HepG2 (cell line): Measurements from ENCODE around the gene DUS1L. TPM values are rescaled to one million over a fixed set of nuclear protein-coding genes. Genes with fewer than 3 reads are reported as not detected.

Source experiments
- ATAC-seq: fragments of 200-7000 bp; cut with Tn5 transposase; 3 replicates; pipeline ENCODE4 v1.9.1; 2020; ENCODE audit warnings: mild to moderate bottlenecking, moderate library complexity
- BruUV-seq: library from RNA; stranded (reverse); fragments of 400-500 nt; replicated peaks from 2 replicates; lab custom pipeline; 2021; lab: Mats Ljungman, UMichigan
- CTCF ChIA-PET: fragments of 300-600 bp; formaldehyde crosslinking; extraction: SDS; loops from one replicate; lab custom pipeline; 2021; ENCODE audit warnings: low total read pairs, inconsistent platforms, low intra/inter-chr PET ratio; lab: Yijun Ruan, JAX
- POLR2A ChIA-PET: fragments of 350-600 bp; sonication (Branson Sonifier 250); formaldehyde crosslinking; loops from one replicate; lab custom pipeline; 2020; ENCODE audit warnings: antibody characterized with exemption, inconsistent platforms; lab: Yijun Ruan, JAX
- DNase-seq: peaks from one replicate; pipeline ENCODE4 v3.0.0-alpha.2; 2015; ENCODE audit warnings: low spot score
- FAIRE-seq: peaks from 3 replicates; lab custom pipeline; 2011; peaks lifted over from hg19 to GRCh38; lab: Jason Lieb, UNC
- H2AFZ ChIP-seq: one replicate; pipeline ENCODE4 v1.6.1; 2011; ENCODE audit warnings: low read length, inconsistent platforms
- H3K27ac ChIP-seq: fragments of 300-600 bp; 3 replicates; pipeline ENCODE4 v1.8.0; 2011; ENCODE audit warnings: mixed run types, mild to moderate bottlenecking, mixed read lengths, low read length, inconsistent platforms; ENCODE audit not compliant: insufficient read depth; ENCODE audit errors: extremely low read length
- H3K27me3 ChIP-seq, 2 experiments: fragments of 200-600 bp in 1 of 2; 2 replicates in 1 of 2; 3 replicates in 1 of 2; pipeline versions ENCODE4 v1.6.0 to v1.8.0; 2011; ENCODE audit warnings: low read length in 2 of 2, mild to moderate bottlenecking in 2 of 2, moderate library complexity in 2 of 2, inconsistent platforms in 1 of 2; ENCODE audit not compliant: insufficient read depth in 2 of 2, control insufficient read depth in 1 of 2
- H3K36me3 ChIP-seq, 2 experiments: fragments of 200-600 bp in 1 of 2; replicated peaks in 1 of 2; 2 replicates in 1 of 2; 3 replicates in 1 of 2; pipeline versions ENCODE4 v1.5.1 to v1.8.0; 2011; ENCODE audit warnings: low read length in 2 of 2, inconsistent platforms in 1 of 2; ENCODE audit not compliant: insufficient read depth in 2 of 2, control insufficient read depth in 1 of 2
- H3K4me1 ChIP-seq: 2 replicates; pipeline ENCODE4 v1.5.1; 2012; ENCODE audit warnings: low read length, inconsistent platforms; ENCODE audit not compliant: insufficient read depth
- H3K4me2 ChIP-seq: 2 replicates; pipeline ENCODE4 v1.6.0; 2011; ENCODE audit warnings: low read depth, low read length, inconsistent platforms
- H3K4me3 ChIP-seq, 3 experiments: fragments of 200-600 bp in 1 of 3; sonication (generic), shearing (Covaris generic) in 1 of 3; replicated peaks in 1 of 3; 2 replicates each; pipeline ENCODE4 v1.5.1; 2011 to 2016; ENCODE audit warnings: low read length in 3 of 3, inconsistent platforms in 2 of 3, low read depth in 2 of 3, mild to moderate bottlenecking in 2 of 3, control low read depth in 1 of 3, mixed read lengths in 1 of 3; ENCODE audit not compliant: insufficient read depth in 1 of 3
- H3K79me2 ChIP-seq: one replicate; pipeline ENCODE4 v1.6.1; 2011; ENCODE audit warnings: low read length, inconsistent platforms; ENCODE audit not compliant: insufficient read depth
- H3K9ac ChIP-seq: 2 replicates; pipeline ENCODE4 v1.6.0; 2011; ENCODE audit warnings: mild to moderate bottlenecking, low read depth, low read length, inconsistent platforms; ENCODE audit not compliant: insufficient read depth
- H3K9me3 ChIP-seq: 2 replicates; pipeline ENCODE4 v1.5.1; 2012; ENCODE audit warnings: mild to moderate bottlenecking, low read length
- H4K20me1 ChIP-seq: 2 replicates; pipeline ENCODE4 v1.6.0; 2011; ENCODE audit warnings: inconsistent platforms, mild to moderate bottlenecking, low read length, moderate library complexity; ENCODE audit not compliant: insufficient read depth
- AGO1 ChIP-seq: fragments of 200-400 bp; formaldehyde crosslinking; IDR thresholded peaks from 2 replicates; pipeline ENCODE4 v1.6.1; 2017; ENCODE audit warnings: mild to moderate bottlenecking, low read depth, low read length, moderate library complexity; ENCODE audit not compliant: poor library complexity, severe bottlenecking
- AGO2 ChIP-seq: fragments of 200-400 bp; formaldehyde crosslinking; optimal IDR thresholded peaks from 2 replicates; pipeline ENCODE3; 2017; ENCODE audit warnings: mild to moderate bottlenecking, low read depth, low read length, moderate library complexity
- E2F5 ChIP-seq: sonication (generic); formaldehyde crosslinking; conservative IDR thresholded peaks from 2 replicates; pipeline ENCODE4 v1.4.0; 2020; ENCODE audit warnings: missing genetic modification reagents
- HNRNPL ChIP-seq: fragments of 200-400 bp; formaldehyde crosslinking; IDR thresholded peaks from 2 replicates; pipeline ENCODE4 v1.6.1; 2017; ENCODE audit warnings: mild to moderate bottlenecking, low read depth, low read length
- LRRFIP1 ChIP-seq: sonication (generic); formaldehyde crosslinking; conservative IDR thresholded peaks from 2 replicates; pipeline ENCODE4 v1.4.0; 2020; ENCODE audit warnings: missing genetic modification reagents
- PATZ1 ChIP-seq: sonication (generic); formaldehyde crosslinking; IDR thresholded peaks from 2 replicates; pipeline ENCODE4 v1.4.0; 2020; ENCODE audit warnings: missing genetic modification reagents
- PBX3 ChIP-seq: sonication (generic); formaldehyde crosslinking; IDR thresholded peaks from 2 replicates; pipeline ENCODE4 v1.8.1; 2023; ENCODE audit warnings: missing genetic modification reagents, inconsistent platforms, borderline replicate concordance
- RBFOX2 ChIP-seq: fragments of 200-400 bp; formaldehyde crosslinking; IDR thresholded peaks from 2 replicates; pipeline ENCODE4 v1.6.1; 2017; ENCODE audit warnings: low read depth, mild to moderate bottlenecking, low read length
- RBM39 ChIP-seq: fragments of 200-400 bp; formaldehyde crosslinking; IDR thresholded peaks from one replicate; pipeline ENCODE4 v1.6.1; 2018; ENCODE audit warnings: antibody characterized with exemption, mild to moderate bottlenecking, low read depth, low read length; ENCODE audit not compliant: poor library complexity, severe bottlenecking
- SALL1 ChIP-seq: sonication (generic); formaldehyde crosslinking; IDR thresholded peaks from 2 replicates; pipeline ENCODE4 v1.8.0; 2022; ENCODE audit warnings: mild to moderate bottlenecking, missing genetic modification reagents
- SRSF4 ChIP-seq: fragments of 200-400 bp; formaldehyde crosslinking; IDR thresholded peaks from one replicate; pipeline ENCODE4 v1.6.1; 2018; ENCODE audit warnings: mild to moderate bottlenecking, low read depth, low read length, moderate library complexity; ENCODE audit not compliant: poor library complexity, severe bottlenecking
- ZBTB14 ChIP-seq: sonication (generic); formaldehyde crosslinking; IDR thresholded peaks from 2 replicates; pipeline ENCODE4 v1.4.0; 2020; ENCODE audit warnings: missing genetic modification reagents
- ZKSCAN5 ChIP-seq: sonication (generic); formaldehyde crosslinking; IDR thresholded peaks from 2 replicates; pipeline ENCODE4 v1.5.1; 2020; ENCODE audit warnings: mild to moderate bottlenecking, missing genetic modification reagents
- ZNF326 ChIP-seq: sonication (generic); formaldehyde crosslinking; IDR thresholded peaks from 2 replicates; pipeline ENCODE4 v1.4.0; 2020; ENCODE audit warnings: missing genetic modification reagents, borderline replicate concordance
- ZNF343 ChIP-seq: sonication (generic); formaldehyde crosslinking; IDR thresholded peaks from 2 replicates; pipeline ENCODE4 v1.4.0; 2020; ENCODE audit warnings: mild to moderate bottlenecking, missing genetic modification reagents
- WGBS: methylation state at CpG from one replicate; pipeline ENCODE4 v1.1.6; 2017; ENCODE audit warnings: low lambda C conversion rate; 5-methylcytosine and 5-hydroxymethylcytosine counted together
- in situ Hi-C: cut with HindIII; loops from 2 replicates; pipeline ENCODE4 v1.10.0; 2017; ENCODE audit warnings: low pct_unique_long_range_greater_than_20kb; ENCODE audit not compliant: extremely low pct_ligation_motif_present
- intact Hi-C: fragments of 100-400 bp; cut with micrococcal nuclease; formaldehyde crosslinking; loops from one replicate; pipeline ENCODE4 v1.10.0; 2022; ENCODE audit not compliant: unreplicated experiment
- polyA plus RNA-seq, 8 experiments: library from polyadenylated mRNA; depleted of rRNA in 3 of 8; stranded (reverse) in 7 of 8; unstranded in 1 of 8; fragments of >200 nt; fragmentation: Illumina TruSeq in 4 of 8; extraction: Trizol in 4 of 8; gene quantifications; 2 replicates each; pipeline versions ENCODE4 v1.2.1 to v1.2.3, GENCODE V29; 2011 to 2016; ENCODE audit warnings: low read depth in 4 of 8, missing spikeins in 1 of 8, mixed read lengths in 1 of 8; ENCODE audit not compliant: insufficient read depth in 1 of 8
- total RNA-seq, 5 experiments: library from RNA; depleted of rRNA; stranded (reverse); fragments of >200 nt; fragmentation: Illumina TruSeq; extraction: Trizol; gene quantifications; 2 replicates each; pipeline ENCODE4 v1.2.3, GENCODE V29; 2016; ENCODE audit warnings: low read depth in 1 of 5

DUS1L gene
- total and polyA plus RNA-seq, 2 of the 13 experiments (the other 11 are each of a cell fraction or from before 2014, with no cell fraction given) = 81.0 to 109 TPM

GRCh38 chr17:82014432-82014831 lies 51.2 kb downstream of the DUS1L start:
- CTCF ChIA-PET = no interaction called here
- Histone ChIP-seq H3K4me2 (no peak overlapping the region), H4K20me1 (no peaks in the 10 kb centered on the region), H3K4me1 (peaks cover 98% of the 10 kb centered on the region), H3K4me3 (no peak overlapping the region), H2AFZ (no peak overlapping the region), H3K27me3 (no peaks in the 10 kb centered on the region), H3K9ac (peak overlapping the region; percentile 53; the same call in 1 of the 2 replicates), H3K27ac (peak overlapping the region; percentile 68), H3K36me3 (peaks cover 31 to 36% of the 10 kb centered on the region in 2 experiments), H3K79me2 (no peaks in the 10 kb centered on the region), H3K9me3 (no peaks in the 10 kb centered on the region)
- no peak for DNase-seq
- intact Hi-C loops (no loop called here), in situ Hi-C loops (no loop called here)
- no peak for FAIRE-seq
- POLR2A ChIA-PET = interaction anchor here (0.7 to 14.1 kb wide), 4 partner anchors 8 to 54 kb away, joined by 3 to 470 read pairs (median 11); partner anchors contain the start of genes CENPX, LRRC45 and NOTUM
- WGBS = 99% methylated on average over 15 of the region's 23 CpGs
- no peak for ATAC-seq
- no TSS peak for BruUV-seq
- TF ChIP-seq SRSF4 = peak; percentile 42
- no peak for TF ChIP-seq SALL1 (CRISPR knock-in tag)
- no peak for TF ChIP-seq LRRFIP1 (CRISPR knock-in tag)
- TF ChIP-seq ZNF326 = peak; percentile 67
- no peak for TF ChIP-seq PBX3 (CRISPR knock-in tag)
- peak; percentile 21 for TF ChIP-seq AGO1
- TF ChIP-seq RBM39 = peak; percentile 19
- peak; percentile 98 for TF ChIP-seq AGO2
- TF ChIP-seq HNRNPL = peak; percentile 95
- no peak for TF ChIP-seq ZBTB14 (CRISPR knock-in tag)
- TF ChIP-seq ZKSCAN5 = no peak
- no peak for TF ChIP-seq PATZ1 (CRISPR knock-in tag)
- TF ChIP-seq RBFOX2 = peak; percentile 94
- TF ChIP-seq ZNF343 (CRISPR knock-in tag) = no peak
- TF ChIP-seq E2F5 (CRISPR knock-in tag) = no peak
